Thyroid gland (tissue), 4 donors: Measurements from ENCODE around the gene CACNA1S.

ENCODE experiments used
- POLR2A ChIP-seq, 2 donors: fragments of 450-650 bp; IDR thresholded peaks; one replicate each; pipeline ENCODE4 v1.6.1; 2017; ENCODE audit warnings: antibody characterized with exemption in 2 of 2, mild to moderate bottlenecking in 2 of 2, moderate library complexity in 1 of 2
- TF ChIP-seq, protein P1 (sequence below), 6 experiments: fragments of 200-600 bp in 3 of 6; fragments of 450-650 bp in 3 of 6; sonication (generic) in 3 of 6; IDR thresholded peaks; one replicate each; pipeline ENCODE4 v1.5.1; 2016 to 2019; ENCODE audit warnings: antibody characterized with exemption in 6 of 6, mild to moderate bottlenecking in 2 of 6, inconsistent platforms in 1 of 6, moderate library complexity in 1 of 6

DNA sequence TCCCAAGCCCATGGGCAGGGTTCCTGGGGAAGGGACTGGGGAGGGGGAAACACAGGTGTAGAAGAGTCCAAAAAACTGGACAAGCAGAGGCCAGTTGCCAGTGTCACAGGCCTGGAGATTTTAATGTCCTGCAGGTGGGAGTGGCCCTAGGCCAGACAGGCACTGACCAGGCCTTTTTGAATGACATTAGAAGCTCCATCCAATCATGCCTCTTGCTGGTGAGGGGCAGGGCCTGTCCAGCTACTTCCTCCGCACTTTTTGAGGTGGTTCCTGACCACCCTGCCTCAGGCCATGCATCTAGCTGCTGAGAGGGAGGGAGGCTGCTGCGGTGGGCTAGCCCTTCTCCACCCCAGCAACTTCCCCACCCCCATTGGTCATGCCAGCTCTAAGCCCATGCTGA is 72.8 kb downstream of the CACNA1S start:
- TF ChIP-seq, protein P1, sequence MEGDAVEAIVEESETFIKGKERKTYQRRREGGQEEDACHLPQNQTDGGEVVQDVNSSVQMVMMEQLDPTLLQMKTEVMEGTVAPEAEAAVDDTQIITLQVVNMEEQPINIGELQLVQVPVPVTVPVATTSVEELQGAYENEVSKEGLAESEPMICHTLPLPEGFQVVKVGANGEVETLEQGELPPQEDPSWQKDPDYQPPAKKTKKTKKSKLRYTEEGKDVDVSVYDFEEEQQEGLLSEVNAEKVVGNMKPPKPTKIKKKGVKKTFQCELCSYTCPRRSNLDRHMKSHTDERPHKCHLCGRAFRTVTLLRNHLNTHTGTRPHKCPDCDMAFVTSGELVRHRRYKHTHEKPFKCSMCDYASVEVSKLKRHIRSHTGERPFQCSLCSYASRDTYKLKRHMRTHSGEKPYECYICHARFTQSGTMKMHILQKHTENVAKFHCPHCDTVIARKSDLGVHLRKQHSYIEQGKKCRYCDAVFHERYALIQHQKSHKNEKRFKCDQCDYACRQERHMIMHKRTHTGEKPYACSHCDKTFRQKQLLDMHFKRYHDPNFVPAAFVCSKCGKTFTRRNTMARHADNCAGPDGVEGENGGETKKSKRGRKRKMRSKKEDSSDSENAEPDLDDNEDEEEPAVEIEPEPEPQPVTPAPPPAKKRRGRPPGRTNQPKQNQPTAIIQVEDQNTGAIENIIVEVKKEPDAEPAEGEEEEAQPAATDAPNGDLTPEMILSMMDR (IDR thresholded peaks at IDR 0.05), result no peak
- TF ChIP-seq POLR2A (IDR thresholded peaks at IDR 0.05), result no peak
